Muscle of back (tissue), 10 donors: ENCODE data around the gene NELFB. TPM values are rescaled to one million over a fixed set of nuclear protein-coding genes. Genes with fewer than 3 reads are reported as not detected.

Experiments used
- polyA plus RNA-seq, 10 donors: library from polyadenylated mRNA; unstranded; fragments of 120-200 nt; gene quantifications; one replicate each; pipeline ENCODE4 v1.2.1, GENCODE V29; 2013; ENCODE audit not compliant: insufficient read length in 10 of 10

Gene NELFB
- polyA plus RNA-seq, 10 donors: 39.3 to 55.4 (median 45.0) TPM

Other genes starting within 250 kb of the NELFB start
- gene ABCA2, start 227.1 kb upstream of the NELFB start, polyA plus RNA-seq: 10 to 100 TPM; 11.5 to 18.7 (median 16.7) TPM
- gene FUT7, start 223.2 kb upstream of the NELFB start, polyA plus RNA-seq: under 1 TPM in 4 of 10 donors, not detected in 6; 0.10 to 0.48 (median 0.12) TPM
- gene NPDC1, start 209.2 kb upstream of the NELFB start, polyA plus RNA-seq: 10 to 100 TPM; 28.5 to 53.0 (median 38.4) TPM
- gene ENTPD2, start 201.3 kb upstream of the NELFB start, polyA plus RNA-seq: 10 to 100 TPM in 6 of 10 donors, 1 to 10 TPM in 4; 7.5 to 16.5 (median 12.1) TPM
- gene SAPCD2, start 184.8 kb upstream of the NELFB start, polyA plus RNA-seq: 1 to 10 TPM; 1.9 to 7.1 (median 3.9) TPM
- gene UAP1L1, start 177.8 kb upstream of the NELFB start, polyA plus RNA-seq: 1 to 10 TPM; 1.5 to 3.0 (median 2.0) TPM
- 10 to 100 TPM; 31.3 to 54.4 (median 41.1) TPM for gene MAN1B1, start 168.3 kb upstream of the NELFB start, polyA plus RNA-seq
- 10 to 100 TPM; 21.9 to 43.1 (median 28.8) TPM for gene DPP7, start 140.6 kb upstream of the NELFB start, polyA plus RNA-seq
- under 1 TPM in 2 of 10 donors, not detected in 8; 0.07 TPM for gene GRIN1, start 116.2 kb upstream of the NELFB start, polyA plus RNA-seq
- not detected for gene LRRC26, start 85.3 kb upstream of the NELFB start, polyA plus RNA-seq
- not detected for gene TMEM210, start 83.3 kb upstream of the NELFB start, polyA plus RNA-seq
- 10 to 100 TPM; 21.2 to 36.5 (median 29.2) TPM for gene ANAPC2, start 66.8 kb upstream of the NELFB start, polyA plus RNA-seq
- 10 to 100 TPM; 38.2 to 72.0 (median 49.6) TPM for gene SSNA1, start 66.7 kb upstream of the NELFB start, polyA plus RNA-seq
- gene TPRN, start 54.6 kb upstream of the NELFB start, polyA plus RNA-seq: 10 to 100 TPM in 2 of 10 donors, 1 to 10 TPM in 8; 5.8 to 10.9 (median 7.8) TPM
- gene TMEM203, start 49.7 kb upstream of the NELFB start, polyA plus RNA-seq: 10 to 100 TPM; 30.3 to 36.7 (median 32.2) TPM
- gene NDOR1, start 49.6 kb upstream of the NELFB start, polyA plus RNA-seq: 10 to 100 TPM in 1 of 10 donors, 1 to 10 TPM in 9; 3.8 to 10.6 (median 6.9) TPM
- gene RNF208, start 33.1 kb upstream of the NELFB start, polyA plus RNA-seq: 1 to 10 TPM; 1.8 to 4.5 (median 2.4) TPM
- gene CYSRT1, start 30.2 kb upstream of the NELFB start, polyA plus RNA-seq: 1 to 10 TPM in 9 of 10 donors, under 1 TPM in 1; 0.93 to 3.3 (median 2.0) TPM
- 1 to 10 TPM in 7 of 10 donors, under 1 TPM in 3; 0.80 to 3.4 (median 1.5) TPM for gene RNF224, start 27.8 kb upstream of the NELFB start, polyA plus RNA-seq
- 1 to 10 TPM in 5 of 10 donors, under 1 TPM in 5; 0.29 to 2.0 (median 0.89) TPM for gene SLC34A3, start 24.4 kb upstream of the NELFB start, polyA plus RNA-seq
- gene TUBB4B, start 14.0 kb upstream of the NELFB start, polyA plus RNA-seq: 100 to 1,000 TPM; 125 to 258 (median 160) TPM
- gene STPG3, start 4.0 kb upstream of the NELFB start, polyA plus RNA-seq: under 1 TPM in 7 of 10 donors, not detected in 3; 0.16 to 0.62 (median 0.32) TPM
- gene TOR4A, start 22.4 kb downstream of the NELFB start, polyA plus RNA-seq: 1 to 10 TPM; 3.9 to 7.8 (median 5.6) TPM
- 1 to 10 TPM; 2.9 to 7.5 (median 4.8) TPM for gene NRARP, start 46.9 kb downstream of the NELFB start, polyA plus RNA-seq
- 10 to 100 TPM in 3 of 10 donors, 1 to 10 TPM in 7; 8.2 to 14.1 (median 9.3) TPM for gene EXD3, start 167.8 kb downstream of the NELFB start, polyA plus RNA-seq
- gene NOXA1, start 168.1 kb downstream of the NELFB start, polyA plus RNA-seq: 1 to 10 TPM; 1.1 to 2.6 (median 1.9) TPM
- gene ENTPD8, start 186.0 kb downstream of the NELFB start, polyA plus RNA-seq: under 1 TPM; 0.17 to 0.71 (median 0.32) TPM
- gene NSMF, start 204.0 kb downstream of the NELFB start, polyA plus RNA-seq: 10 to 100 TPM; 17.1 to 30.9 (median 20.2) TPM